GM19351 (cell line): ENCODE results near the gene P3H4.
"Not testable (repeated sequence)": the region's sequence is repeated elsewhere in the genome, so short reads cannot be mapped to it uniquely, and the experiment has no call there.

Source experiments
- ATAC-seq: cut with Tn5 transposase; IDR thresholded peaks from one replicate; pipeline ENCODE4 v1.9.1; 2021; ENCODE audit warnings: mild to moderate bottlenecking, moderate library complexity; ENCODE audit not compliant: unreplicated experiment

Gene P3H4

DNA sequence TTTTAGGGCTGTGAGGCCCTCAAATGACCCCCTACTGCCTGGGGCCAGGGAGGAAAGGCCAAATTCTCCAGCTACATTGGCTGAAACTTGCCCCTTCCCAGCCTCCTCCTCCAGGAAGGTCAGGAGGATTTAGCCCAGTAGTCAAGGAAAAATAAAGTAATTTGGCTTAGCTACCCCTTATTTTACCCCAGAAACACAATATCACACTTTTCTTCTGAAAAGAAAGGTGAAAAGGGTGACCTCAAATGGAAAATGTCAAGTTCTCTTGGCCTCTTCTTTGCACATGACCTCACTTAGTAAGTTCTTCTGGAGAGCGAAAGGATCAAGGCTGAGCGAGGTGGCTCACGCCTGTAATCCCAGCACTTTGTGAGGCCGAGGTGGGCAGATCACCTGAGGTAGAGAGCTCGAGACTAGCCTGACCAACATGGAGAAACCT, 17.2 kb downstream of the P3H4 start:
- ATAC-seq = no peak

DNA sequence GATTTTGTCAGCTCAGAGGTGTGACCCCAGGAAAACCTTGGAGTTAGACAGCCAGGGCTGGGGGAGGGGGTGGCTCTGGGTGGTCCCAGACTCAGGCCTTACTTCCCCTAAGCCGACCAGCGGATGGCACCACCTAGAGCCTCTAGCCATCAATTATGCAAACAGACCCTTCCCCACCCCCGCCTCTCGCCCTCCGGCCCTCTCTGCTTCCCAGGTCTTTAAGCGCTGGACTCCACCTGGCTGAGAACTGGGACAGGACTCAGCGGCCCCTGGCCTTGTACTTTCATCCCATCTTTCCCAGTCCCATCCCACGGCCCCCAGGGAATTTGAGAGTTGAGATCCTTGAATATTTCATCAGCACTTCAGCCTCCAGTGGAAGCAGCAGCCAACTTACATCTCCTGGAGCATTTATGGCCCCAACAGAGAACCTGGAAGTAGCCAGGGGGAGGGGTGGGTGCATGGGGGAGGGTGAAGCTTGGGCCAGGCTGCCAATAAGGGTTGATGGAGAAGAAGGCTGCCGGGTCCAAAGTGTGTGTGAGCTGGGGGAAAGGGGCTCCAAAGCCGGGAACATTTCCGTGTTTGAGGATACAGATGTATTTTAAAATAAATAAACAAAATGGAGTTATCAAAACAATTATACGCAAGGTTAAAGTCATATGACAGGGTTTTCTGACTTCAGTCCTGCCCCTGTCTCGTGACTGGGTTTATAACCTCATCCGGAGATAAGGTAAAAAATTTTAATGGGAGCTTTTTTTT, 17.8 kb downstream of the P3H4 start:
- no peak for ATAC-seq

DNA sequence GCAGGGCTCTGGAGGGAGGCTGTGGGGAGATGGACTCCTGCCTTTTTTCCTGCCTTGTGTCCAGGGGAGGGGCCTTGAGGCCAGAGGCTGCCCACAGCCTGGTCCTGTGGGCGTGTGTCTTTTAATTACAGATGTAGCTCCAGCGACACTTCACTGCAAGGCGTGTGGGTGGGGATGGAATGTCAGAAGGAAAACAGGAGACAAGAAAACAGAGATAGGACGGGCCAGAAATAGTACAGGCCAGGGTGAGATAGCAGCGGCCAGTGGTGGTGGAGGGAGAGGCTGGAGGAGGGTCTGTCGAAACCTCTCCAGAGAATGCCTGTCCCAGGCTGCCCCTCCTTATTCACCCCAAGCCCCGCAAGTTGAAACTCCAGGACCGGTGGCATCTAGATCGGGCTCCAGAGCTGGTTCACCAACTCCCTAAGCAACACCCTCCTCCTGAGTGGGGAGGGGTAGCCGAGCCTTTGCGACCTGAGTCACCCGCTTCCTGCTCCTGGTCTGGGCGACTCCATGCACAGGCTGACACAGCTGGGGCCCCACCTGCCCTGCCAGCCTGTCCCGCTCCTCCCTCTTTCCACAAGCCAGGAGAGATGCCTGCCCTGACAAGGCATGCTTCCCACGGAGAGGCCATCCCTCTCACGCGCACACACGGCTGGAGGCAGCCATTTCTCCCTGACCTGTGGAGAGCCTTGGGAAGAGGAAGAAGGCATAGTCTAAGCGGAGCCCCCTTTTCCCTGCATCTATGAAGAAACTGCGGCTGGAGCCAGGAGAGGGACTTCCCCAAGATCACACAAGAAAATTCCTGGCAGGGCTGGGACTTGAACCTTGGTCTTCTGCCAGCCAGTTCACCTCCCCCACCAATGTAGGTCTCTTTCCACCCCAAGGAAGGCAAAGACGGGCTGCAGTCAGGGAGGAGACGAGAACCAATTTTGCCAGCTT, 18.6 kb downstream of the P3H4 start:
- no peak for ATAC-seq

DNA sequence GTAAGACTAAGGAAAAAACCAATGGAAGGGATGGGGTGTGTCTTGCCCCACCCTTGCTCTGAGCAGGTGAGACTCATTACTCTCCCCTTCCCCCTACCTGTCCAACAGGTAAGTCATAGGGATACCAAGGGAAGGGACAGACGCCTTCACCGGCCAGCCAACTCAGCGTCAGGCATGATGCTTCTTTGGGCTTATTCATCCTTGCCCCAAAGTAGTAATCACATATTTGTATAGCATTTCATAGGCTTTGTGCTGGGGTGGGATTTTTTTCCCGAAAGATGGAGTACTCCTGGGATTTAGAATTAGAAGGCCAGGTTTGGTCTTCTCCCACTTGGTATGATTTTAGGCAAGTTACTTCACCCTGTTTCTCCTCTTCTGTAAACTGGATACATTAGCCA, 24.7 kb downstream of the P3H4 start:
- ATAC-seq = no peak

DNA sequence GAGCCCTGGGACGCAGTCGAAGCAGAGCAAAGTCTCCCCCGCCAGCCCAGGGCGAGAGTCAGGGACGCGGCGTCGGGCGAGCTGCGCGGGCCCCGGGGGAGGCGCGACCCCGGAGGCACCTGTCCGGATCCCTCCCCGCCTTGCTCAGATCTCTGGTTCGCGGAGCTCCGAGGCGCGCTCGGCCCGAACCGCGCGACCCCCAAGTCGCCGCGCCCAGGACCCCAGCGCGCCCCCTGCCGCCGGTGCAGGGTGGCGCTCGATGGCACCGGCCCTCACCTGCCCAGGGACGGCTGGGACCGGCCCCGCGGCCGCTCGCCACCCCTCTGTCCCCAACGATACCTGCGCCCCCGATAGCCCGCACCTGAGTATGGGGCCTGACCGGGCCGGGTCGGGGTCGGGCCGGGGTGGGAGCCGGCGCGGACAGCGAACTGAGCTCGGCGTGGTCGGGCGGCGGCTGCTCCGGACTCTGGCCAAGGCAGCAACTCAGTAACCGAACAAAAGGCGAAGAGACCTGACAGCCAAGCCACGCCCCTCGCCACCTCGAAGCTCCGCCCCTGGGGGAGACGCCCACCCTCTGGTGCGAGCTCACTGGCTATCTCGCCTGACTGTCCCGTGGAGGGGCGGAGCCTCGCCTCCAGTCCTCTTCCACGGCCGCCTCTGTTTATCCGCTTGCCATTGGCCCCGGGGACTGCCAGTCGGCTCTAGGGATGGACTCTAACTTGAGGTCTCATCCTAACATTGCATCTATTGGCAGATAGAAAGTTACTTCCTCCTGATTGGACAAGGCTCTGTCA, 25.3 kb downstream of the P3H4 start, which contains the start of gene JUP:
Gene JUP (minus strand): TSS at position 485 of the 794 bp plus-strand sequence. CDS start 14,857 bp downstream, outside the sequence.
- peak; percentile 91 for ATAC-seq

DNA sequence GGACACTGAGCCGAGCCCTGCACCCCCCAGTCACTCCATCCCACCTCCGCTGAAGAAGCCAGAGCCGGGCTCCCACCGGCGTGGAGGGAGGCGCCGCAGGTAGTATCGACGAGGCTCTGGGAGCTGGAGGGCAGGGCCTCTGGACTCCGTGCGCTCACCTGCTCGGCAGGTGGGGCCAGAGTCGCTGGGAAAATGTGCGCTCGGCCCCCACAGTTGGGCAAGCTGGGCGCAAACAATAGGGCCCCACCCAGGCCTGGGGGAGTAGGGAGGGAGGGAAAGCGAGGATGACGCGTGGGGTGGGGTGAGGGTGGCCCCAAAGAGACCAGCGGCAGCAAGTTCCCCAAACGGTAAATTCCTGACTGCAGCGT, 25.9 kb downstream of the P3H4 start:
- no peak for ATAC-seq

DNA sequence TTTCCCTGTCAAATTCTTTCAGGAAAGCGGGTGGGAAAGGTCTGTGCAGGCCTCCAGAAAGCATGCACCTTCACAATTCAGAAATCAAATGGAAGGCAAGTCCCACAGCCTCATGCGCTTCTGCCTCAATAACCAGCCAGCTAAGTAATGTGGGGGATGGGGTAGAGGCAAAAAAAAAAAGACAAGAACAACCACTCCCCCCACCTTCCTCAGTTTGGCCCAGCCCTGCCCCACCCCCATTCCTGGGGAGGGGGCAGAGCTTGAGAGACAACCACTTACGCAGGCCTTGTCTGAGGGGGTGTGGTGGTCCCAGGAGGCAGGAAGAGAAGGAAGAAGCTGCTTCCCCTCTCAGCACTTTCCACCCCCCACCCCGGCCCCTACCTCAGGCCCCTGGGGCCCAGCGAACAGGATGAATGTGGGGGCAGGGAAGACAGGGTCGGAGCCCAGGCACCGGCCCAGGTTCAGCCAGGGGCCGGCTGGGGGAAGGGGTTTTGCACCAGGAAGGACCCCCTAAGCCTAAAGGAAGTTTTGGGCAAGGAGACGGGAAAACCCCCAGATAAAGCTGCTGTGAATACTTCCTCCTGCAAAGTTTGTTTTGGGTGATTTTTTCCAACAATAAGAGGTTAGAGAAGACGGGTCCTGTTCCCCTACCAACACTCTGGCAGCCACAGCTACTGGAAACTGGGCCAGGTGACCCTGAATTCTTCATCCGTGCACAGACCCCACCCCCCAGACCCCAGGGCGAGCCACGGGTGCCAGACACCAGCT, 26.5 kb downstream of the P3H4 start:
- no peak for ATAC-seq

DNA sequence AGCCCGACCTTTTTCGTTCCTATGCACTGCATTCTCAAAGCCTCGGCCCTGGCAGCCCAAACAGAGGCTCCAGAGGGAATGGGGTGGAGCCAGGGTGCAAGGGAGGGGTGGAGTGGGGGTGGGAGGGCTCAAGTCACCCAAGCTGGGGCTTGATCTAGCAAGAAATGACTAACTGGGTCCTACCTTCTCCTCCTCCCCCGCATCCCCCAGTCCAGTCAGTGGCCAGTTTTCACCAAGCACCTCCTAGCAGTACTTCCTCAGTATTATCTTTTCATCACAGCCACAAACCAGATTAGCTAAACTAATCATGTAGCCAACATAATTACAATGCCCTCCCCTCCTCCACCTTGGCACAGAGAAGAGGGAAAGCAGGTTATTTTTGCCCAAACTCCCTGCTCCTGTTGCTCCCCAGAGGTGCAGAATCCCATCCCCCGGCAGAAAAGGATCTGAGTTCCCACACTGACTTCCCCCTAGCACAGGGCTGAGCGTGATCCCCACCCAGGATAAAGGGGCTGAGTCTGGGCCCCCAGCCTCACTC, 27.5 kb downstream of the P3H4 start:
- no peak for ATAC-seq

DNA sequence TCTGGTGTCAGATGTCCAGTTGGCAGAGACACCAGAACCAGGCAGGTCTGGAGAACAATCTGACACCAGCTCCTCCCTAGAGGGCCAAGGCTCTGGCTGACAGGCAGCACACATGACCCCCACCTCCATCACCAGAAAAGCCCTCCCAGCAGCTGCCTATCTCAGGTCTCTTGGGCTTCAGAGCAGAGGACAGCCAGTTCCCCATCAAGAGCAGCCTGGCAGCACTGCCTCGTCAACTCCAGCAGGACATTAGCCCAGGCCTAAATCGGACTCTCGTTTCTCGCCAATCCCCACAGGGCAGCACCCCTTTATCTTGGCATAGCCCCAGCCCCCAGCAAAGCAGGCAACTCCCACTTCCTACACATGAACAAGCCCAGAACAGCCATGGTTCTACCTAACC, 29.6 kb downstream of the P3H4 start:
- ATAC-seq = no peak

DNA sequence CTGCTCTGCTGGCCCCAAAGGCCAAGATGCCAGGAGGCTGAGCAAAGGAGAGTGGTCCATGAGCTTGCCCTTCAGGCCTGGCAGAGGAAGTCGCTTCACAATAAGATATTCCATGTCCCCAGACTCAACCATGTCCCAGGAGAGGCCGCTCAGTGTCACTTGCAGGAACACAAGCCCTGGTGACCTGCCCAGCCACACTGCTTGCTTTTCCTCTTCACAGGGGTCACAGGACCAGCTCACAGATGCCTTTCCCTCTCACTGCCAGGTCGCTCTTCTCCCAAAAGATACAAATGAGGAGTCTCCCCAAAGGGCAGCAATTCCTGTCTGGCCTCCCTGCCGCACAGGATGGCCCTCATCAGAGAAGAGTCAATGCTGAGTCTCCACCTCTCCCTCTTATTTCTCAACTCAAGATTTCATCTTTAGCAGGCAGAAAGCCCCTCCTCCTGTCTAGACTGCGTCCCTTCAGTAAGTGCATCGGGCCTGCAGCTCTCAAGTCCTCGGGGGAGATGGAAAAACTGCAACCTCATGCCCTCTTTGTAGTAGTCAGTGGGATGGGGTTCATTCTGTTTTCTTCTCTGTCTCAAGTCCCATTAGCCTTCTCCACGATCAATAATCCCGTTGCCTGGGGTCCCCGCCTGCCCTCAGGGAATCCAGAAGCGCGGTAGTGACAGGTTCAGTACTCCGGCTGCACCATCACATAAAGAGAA, 30.2 kb downstream of the P3H4 start:
- no peak for ATAC-seq

DNA sequence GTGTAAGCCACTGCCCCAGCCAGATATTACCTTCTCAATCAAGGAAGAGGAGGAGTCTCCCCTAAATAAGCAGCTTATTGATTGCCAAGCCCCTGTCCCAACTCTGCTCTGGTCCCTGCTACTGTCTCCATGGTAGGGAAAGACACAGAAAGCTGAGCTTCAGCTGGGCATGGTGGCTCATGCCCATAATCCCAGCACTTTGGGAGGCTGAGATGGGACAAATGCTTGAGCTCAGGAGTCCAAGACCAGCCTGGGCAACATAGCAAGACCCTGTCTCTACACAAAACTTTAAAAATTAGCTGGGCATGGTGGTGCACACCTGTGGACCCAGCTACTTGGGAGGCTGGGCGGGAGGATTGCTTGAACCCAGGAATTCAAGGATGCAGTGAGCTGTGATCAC, 31.8 kb downstream of the P3H4 start:
- ATAC-seq = no peak

DNA sequence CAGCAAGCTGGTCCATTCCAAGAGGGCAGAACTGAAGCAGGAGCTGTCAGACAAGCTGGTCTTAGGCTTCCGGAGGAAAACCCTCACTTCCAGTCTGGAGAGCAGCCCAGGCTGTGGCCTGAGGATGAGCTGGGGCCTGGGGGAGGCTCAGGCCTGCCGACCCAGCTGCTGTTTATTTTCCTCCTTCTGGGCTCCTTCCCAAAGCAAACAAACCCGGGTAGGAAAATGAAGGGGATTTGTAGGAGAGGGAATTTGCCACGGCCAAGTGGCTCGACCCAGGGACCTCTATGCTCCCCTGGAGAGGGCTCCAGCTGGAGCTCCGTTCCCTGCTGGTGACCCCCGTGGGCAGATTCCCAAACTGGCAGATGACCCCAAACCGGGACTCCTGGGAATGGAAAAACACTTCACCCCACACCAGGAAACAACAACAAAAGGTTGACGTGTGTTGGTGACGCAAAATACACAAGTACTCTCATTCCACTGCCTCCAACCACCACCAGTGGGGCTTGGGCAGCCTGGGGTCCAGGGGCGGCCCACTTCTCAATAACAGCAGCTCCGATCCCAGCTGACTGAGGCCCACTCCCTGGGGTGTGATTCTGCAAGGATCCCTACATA, 34.1 kb downstream of the P3H4 start:
- ATAC-seq = no peak

DNA sequence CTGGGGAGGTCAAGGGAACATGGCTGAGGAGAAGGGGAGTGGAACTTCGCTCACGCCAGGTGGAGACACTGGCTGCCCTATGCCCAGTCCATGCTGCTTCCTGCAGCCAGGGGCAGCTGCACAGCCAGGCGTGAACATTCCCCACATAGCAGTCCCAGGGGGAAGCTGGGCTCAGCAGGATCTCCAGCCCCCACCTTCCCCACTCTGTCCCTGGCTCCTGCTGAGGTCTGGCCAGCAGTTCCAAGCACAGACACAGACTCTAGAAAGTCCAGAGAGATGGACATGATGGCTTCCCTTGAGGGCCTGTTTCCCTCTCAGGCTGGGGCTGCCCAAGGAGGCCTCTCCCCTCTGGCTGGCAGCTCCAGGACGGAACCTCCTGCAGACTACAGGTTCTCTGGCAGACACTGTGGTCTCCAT, 34.6 kb downstream of the P3H4 start:
- no peak for ATAC-seq

DNA sequence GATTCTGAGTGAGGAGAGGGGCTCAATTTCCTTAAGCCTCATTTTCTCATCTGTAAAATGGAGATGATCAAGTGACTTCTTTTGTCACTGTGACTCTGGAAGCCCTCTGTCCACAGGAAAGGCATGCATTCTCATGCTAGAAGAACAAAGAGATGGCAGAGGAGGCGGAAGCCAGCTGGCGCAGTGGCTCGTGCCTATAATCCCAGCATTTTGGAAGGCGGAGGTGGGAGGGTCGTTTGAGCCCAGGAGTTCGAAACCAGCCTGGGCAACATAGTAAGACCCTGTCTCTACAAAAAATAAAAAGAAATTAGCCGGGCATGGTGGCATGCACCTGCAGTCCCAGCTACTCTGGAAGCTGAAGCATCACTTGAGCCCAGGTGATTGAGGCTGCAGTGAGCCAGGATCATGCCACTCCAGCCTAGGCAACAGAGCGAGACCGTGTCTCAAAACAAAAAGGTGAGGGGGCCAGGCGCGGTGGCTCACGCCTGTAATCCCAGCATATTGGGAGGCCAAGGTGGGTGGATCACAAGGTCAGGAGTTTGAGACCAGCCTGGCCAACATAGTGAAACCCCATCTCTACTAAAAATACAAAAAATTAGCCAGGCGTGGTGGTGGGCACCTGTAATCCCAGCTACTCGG, 35.4 kb downstream of the P3H4 start:
- not testable (repeated sequence) for ATAC-seq

DNA sequence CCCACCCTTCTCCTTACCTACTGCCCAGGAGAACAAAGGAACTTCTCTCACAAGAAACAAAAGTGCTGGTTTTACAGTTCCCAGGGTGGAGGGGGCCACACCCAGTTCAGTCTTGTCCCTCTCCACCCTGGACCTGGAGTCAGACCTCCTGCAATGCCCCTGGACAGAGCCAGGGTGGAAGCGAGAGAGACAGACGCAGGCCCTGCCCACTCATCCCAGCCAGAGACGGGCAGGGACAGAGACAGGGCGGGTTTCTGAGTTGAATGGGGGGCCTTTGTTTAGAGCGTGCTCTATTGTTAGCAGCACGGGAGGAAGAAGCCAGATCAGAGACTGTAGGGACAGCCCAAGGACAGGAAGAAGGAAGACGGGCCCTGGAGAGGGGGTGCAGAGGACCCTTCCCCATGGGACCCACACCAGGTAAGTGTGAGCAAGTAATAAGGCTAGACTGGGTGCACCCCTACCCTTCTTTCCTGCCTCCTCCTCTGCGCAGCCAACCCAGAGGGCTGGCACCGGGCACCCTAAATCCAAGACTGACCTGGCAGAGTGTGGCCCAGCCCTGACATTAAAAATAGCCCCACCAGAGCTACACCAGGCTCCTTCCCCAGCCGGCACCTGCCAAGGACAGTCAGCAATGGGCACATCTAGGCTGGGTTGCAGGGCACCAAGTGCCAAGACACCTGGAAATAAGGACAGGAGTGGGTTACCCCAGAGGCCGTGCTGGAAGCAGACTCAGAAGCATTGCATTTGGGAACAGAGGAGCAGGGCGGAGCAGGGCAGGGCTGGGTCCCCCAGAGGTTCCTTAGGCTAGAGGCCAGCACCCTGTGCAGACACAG, 36.1 kb downstream of the P3H4 start:
- ATAC-seq = no peak

DNA sequence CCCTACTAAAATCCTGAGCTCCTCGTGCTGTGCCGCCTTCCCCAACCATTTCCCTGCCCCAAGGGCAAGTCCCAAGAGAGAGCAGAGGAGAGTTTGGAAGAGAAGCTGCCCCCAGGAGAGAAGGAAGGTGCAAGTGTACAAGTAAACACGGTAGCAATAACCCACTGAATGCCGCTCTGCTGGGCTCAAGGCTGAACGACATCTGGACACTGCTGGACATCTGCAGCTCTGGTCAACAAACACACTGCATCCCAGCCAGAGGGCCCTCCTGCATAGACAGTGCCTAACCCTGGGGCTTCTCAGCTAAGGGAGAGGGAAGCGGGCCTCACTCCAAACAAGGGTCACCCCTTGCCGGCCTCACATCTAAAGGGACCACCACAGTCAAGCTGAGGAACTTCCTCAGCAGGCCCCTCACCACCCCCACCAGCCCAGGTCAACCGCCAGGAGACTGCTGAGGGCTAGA, 38.0 kb downstream of the P3H4 start:
- ATAC-seq = no peak

DNA sequence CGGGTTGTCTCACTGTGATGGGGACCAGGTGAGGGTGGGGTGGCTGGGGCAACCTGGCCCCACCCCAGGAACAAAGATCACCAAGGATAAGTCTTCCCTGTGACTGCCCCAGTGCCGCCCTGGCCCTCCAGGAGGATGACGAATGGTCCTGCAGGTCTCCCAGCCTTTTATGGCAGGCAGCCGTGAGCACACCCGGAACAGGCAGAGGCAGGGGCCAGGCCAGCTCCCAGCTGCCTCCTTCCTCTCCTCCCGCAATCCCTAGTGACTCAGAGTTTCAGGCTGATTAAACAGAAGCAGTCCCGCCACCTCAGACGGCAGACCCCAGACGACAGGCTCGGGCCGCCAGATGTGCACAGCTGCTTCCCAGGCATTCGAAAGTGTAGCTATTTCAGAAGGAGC, 38.6 kb downstream of the P3H4 start:
- ATAC-seq = no peak
